Measurements from ENCODE around the gene RIMS4. TPM values are rescaled to one million over a fixed set of nuclear protein-coding genes. Genes with fewer than 3 reads are reported as not detected.
A peak's percentile ranks its signal among the peaks of the same experiment; 100 is the strongest.

RIMS4 gene
- total RNA-seq, 3 donors from 2014 or later: 0.51 to 2.0 (median 1.4) TPM

- DNase-seq (no peak), ATAC-seq (no peak)
- H3K4me3 ChIP-seq: no peak overlapping the region
- no peaks in the 10 kb centered on the region for H3K4me1 ChIP-seq (ENCODE audit: low read depth)
- H3K36me3 ChIP-seq (ENCODE audit: low read depth): no peaks in the 10 kb centered on the region
- no peaks in the 10 kb centered on the region for H3K9me3 ChIP-seq
- no peak for TF ChIP-seq CTCF (IDR thresholded peaks at IDR 0.05)
- intact Hi-C loops (cut with DNase I, micrococcal nuclease): no loop called here
These were observed 87.4 kb downstream of the RIMS4 start for GRCh38 chr20:44722990-44723389.

- no peaks in the 10 kb centered on the region for H3K9me3 ChIP-seq
- H3K4me3 ChIP-seq: no peak overlapping the region
- no peaks in the 10 kb centered on the region for H3K4me1 ChIP-seq (ENCODE audit: low read depth)
- TF ChIP-seq CTCF (IDR thresholded peaks at IDR 0.05): no peak
- ATAC-seq: no peak
- intact Hi-C loops (cut with DNase I, micrococcal nuclease): no loop called here
- no peak for DNase-seq
- H3K36me3 ChIP-seq (ENCODE audit: low read depth): no peaks in the 10 kb centered on the region
These were observed 88.6 kb downstream of the RIMS4 start for GRCh38 chr20:44721785-44722054.

- Histone ChIP-seq H3K36me3 (ENCODE audit: low read depth) (no peaks in the 10 kb centered on the region), H3K4me1 (ENCODE audit: low read depth) (no peaks in the 10 kb centered on the region), H3K4me3 (no peak overlapping the region), H3K9me3 (no peaks in the 10 kb centered on the region)
- DNase-seq: no peak
- no peak for TF ChIP-seq CTCF (IDR thresholded peaks at IDR 0.05)
- intact Hi-C loops (cut with DNase I, micrococcal nuclease): no loop called here
- peak; percentile 30 for ATAC-seq
These were observed 89.2 kb downstream of the RIMS4 start for GRCh38 chr20:44720997-44721784.

GRCh38 chr20:44720621-44720996, 89.7 kb downstream of the RIMS4 start:
- Histone ChIP-seq H3K4me1 (ENCODE audit: low read depth) (no peaks in the 10 kb centered on the region), H3K9me3 (no peaks in the 10 kb centered on the region), H3K4me3 (no peak overlapping the region), H3K36me3 (ENCODE audit: low read depth) (no peaks in the 10 kb centered on the region)
- intact Hi-C loops (cut with DNase I, micrococcal nuclease): no loop called here
- no peak for DNase-seq
- ATAC-seq: no peak
- TF ChIP-seq CTCF (IDR thresholded peaks at IDR 0.05): no peak

- Histone ChIP-seq H3K36me3 (ENCODE audit: low read depth) (no peaks in the 10 kb centered on the region), H3K9me3 (no peaks in the 10 kb centered on the region), H3K4me1 (ENCODE audit: low read depth) (peaks cover 6% of the 10 kb centered on the region), H3K4me3 (no peak overlapping the region)
- no peak for TF ChIP-seq CTCF (IDR thresholded peaks at IDR 0.05)
- intact Hi-C loops (cut with DNase I, micrococcal nuclease): no loop called here
- ATAC-seq: no peak
- no peak for DNase-seq
These were observed 90.5 kb downstream of the RIMS4 start for GRCh38 chr20:44719841-44720240.

GRCh38 chr20:44717986-44718385, 92.4 kb downstream of the RIMS4 start:
- DNase-seq (no peak), ATAC-seq (no peak)
- no peaks in the 10 kb centered on the region for H3K9me3 ChIP-seq
- H3K4me1 ChIP-seq (ENCODE audit: low read depth): peaks cover 13% of the 10 kb centered on the region
- intact Hi-C loops (cut with DNase I, micrococcal nuclease): no loop called here
- no peaks in the 10 kb centered on the region for H3K36me3 ChIP-seq (ENCODE audit: low read depth)
- no peak for TF ChIP-seq CTCF (IDR thresholded peaks at IDR 0.05)
- no peak overlapping the region for H3K4me3 ChIP-seq
